A549 (cell line): ENCODE data around the gene SHROOM2. TPM values are rescaled to one million over a fixed set of nuclear protein-coding genes. Genes with fewer than 3 reads are reported as not detected.
A peak's percentile ranks its signal among the peaks of the same experiment; 100 is the strongest.

Source experiments
- ATAC-seq, 2 experiments: fragments of 200-7000 bp in 1 of 2; fragments of >200 bp in 1 of 2; cut with Nextera tagmentation in 1 of 2; cut with Tn5 transposase in 1 of 2; 3 replicates each; pipeline versions ENCODE4 v1.8.0 to v1.9.1; 2018 to 2020; ENCODE audit warnings: mild to moderate bottlenecking in 1 of 2, moderate library complexity in 1 of 2
- CTCF ChIA-PET: fragments of 300-600 bp; sonication (Branson Sonifier 250); formaldehyde crosslinking; extraction: SDS; loops from one replicate; lab custom pipeline; 2021; ENCODE audit warnings: antibody characterized with exemption, inconsistent platforms; lab: Yijun Ruan, JAX
- POLR2A ChIA-PET: fragments of 350-600 bp; formaldehyde crosslinking; extraction: SDS; loops from one replicate; lab custom pipeline; 2021; ENCODE audit warnings: antibody characterized with exemption, inconsistent platforms; lab: Yijun Ruan, JAX
- DNase-seq, 2 experiments: peaks; one replicate each; pipeline versions ENCODE4 v3.0.0 to v3.0.0-alpha.2; 2011 to 2016; ENCODE audit warnings: low read depth in 1 of 2, low spot score in 1 of 2
- FAIRE-seq: peaks from 2 replicates; lab custom pipeline; 2011; peaks lifted over from hg19 to GRCh38; lab: Jason Lieb, UNC
- H3K27ac ChIP-seq, 2 experiments: fragments of >200 bp; sonication (Bioruptor Twin); formaldehyde crosslinking; 3 replicates each; pipeline ENCODE4 v1.5.1; 2016 to 2017
- H3K4me1 ChIP-seq: fragments of >200 bp; sonication (Bioruptor Twin); formaldehyde crosslinking; 3 replicates; pipeline ENCODE4 v1.6.1; 2016
- H3K4me2 ChIP-seq: fragments of >200 bp; sonication (Bioruptor Twin); formaldehyde crosslinking; 3 replicates; pipeline ENCODE4 v1.6.1; 2016
- H3K4me3 ChIP-seq: fragments of >200 bp; sonication (Bioruptor Twin); formaldehyde crosslinking; 3 replicates; pipeline ENCODE4 v1.5.1; 2016
- H3K9me3 ChIP-seq: fragments of >200 bp; sonication (Bioruptor Twin); formaldehyde crosslinking; 3 replicates; pipeline ENCODE4 v1.6.1; 2016
- BHLHE40 ChIP-seq: IDR thresholded peaks from 2 replicates; pipeline ENCODE4 v1.6.1; 2012; ENCODE audit warnings: low read depth, low read length, inconsistent platforms
- CBX8 ChIP-seq: fragments of 200-600 bp; sonication (generic); IDR thresholded peaks from 2 replicates; pipeline ENCODE4 v1.6.1; 2016
- CEBPB ChIP-seq, 2 experiments: fragments of >200 bp in 1 of 2; sonication (Bioruptor Twin) in 1 of 2; formaldehyde crosslinking in 1 of 2; IDR thresholded peaks; 2 replicates each; pipeline ENCODE4 v1.6.1; 2012 to 2016
- CHD2 ChIP-seq: fragments of 150-350 bp; IDR thresholded peaks from 2 replicates; pipeline ENCODE4 v1.6.1; 2014; ENCODE audit warnings: low read length; ENCODE audit not compliant: partially characterized antibody
- EP300 ChIP-seq, 2 experiments: fragments of >200 bp; sonication (Bioruptor Twin); formaldehyde crosslinking; IDR thresholded peaks; 2 replicates in 1 of 2; 3 replicates in 1 of 2; pipeline ENCODE4 v1.6.1; 2016 to 2017
- FOSL2 ChIP-seq, 2 experiments: fragments of 450-650 bp in 1 of 2; fragments of >200 bp in 1 of 2; sonication (Bioruptor Twin) in 1 of 2; formaldehyde crosslinking; IDR thresholded peaks; 2 replicates each; pipeline versions ENCODE4 v1.5.0 to v1.6.1; 2016 to 2020; ENCODE audit warnings: mild to moderate bottlenecking in 1 of 2, moderate library complexity in 1 of 2
- FOXS1 ChIP-seq: fragments of 250-450 bp; sonication (Bioruptor Pico); IDR thresholded peaks from 2 replicates; pipeline ENCODE4 v1.5.0; 2020; ENCODE audit warnings: mild to moderate bottlenecking, moderate library complexity
- HEYL ChIP-seq: fragments of 250-450 bp; sonication (Bioruptor Pico); IDR thresholded peaks from 2 replicates; pipeline ENCODE4 v1.8.0; 2021; ENCODE audit warnings: mild to moderate bottlenecking, moderate library complexity
- PHF8 ChIP-seq: fragments of 200-600 bp; sonication (generic); IDR thresholded peaks from 2 replicates; pipeline ENCODE4 v1.6.1; 2016; ENCODE audit warnings: low read depth, mild to moderate bottlenecking, antibody characterized with exemption, moderate library complexity, borderline replicate concordance
- POLR2A ChIP-seq: IDR thresholded peaks from 2 replicates; pipeline ENCODE4 v1.6.1; 2012; ENCODE audit warnings: mild to moderate bottlenecking, low read length
- RCOR1 ChIP-seq: fragments of 150-350 bp; IDR thresholded peaks from 2 replicates; pipeline ENCODE4 v1.6.1; 2014; ENCODE audit warnings: antibody characterized with exemption, low read length, low read depth
- RFX5 ChIP-seq: fragments of 450-650 bp; IDR thresholded peaks from 2 replicates; pipeline ENCODE4 v1.7.1; 2014; ENCODE audit warnings: antibody characterized with exemption, mild to moderate bottlenecking, moderate library complexity
- ZC3H11A ChIP-seq: fragments of 450-650 bp; IDR thresholded peaks from 2 replicates; pipeline ENCODE4 v1.6.1; 2014; ENCODE audit warnings: antibody characterized with exemption, mild to moderate bottlenecking
- ZFP36 ChIP-seq: fragments of 450-650 bp; IDR thresholded peaks from 2 replicates; pipeline ENCODE4 v1.6.1; 2014; ENCODE audit warnings: borderline replicate concordance; ENCODE audit not compliant: partially characterized antibody
- WGBS: methylation state at CpG from one replicate; pipeline ENCODE4 v1.1.6; 2017; ENCODE audit errors: missing lambda C conversion rate; 5-methylcytosine and 5-hydroxymethylcytosine counted together
- polyA plus RNA-seq, 4 experiments: library from polyadenylated mRNA; depleted of rRNA in 3 of 4; stranded (reverse); fragments of >200 nt; fragmentation: RNase III in 1 of 4; extraction: RNeasy Plus Mini Kit Qiagen cat#74134 plus additional on column Dnase treatment in 1 of 4; gene quantifications; 2 replicates in 3 of 4; 3 replicates in 1 of 4; pipeline ENCODE4 v1.2.3, GENCODE V29; 2011 to 2017
- TF ChIP-seq, protein P1 (sequence below): fragments of >200 bp; sonication (Bioruptor Twin); formaldehyde crosslinking; IDR thresholded peaks from 3 replicates; pipeline ENCODE4 v1.5.1; 2016
- TF ChIP-seq, protein P2 (sequence below): IDR thresholded peaks from 2 replicates; pipeline ENCODE4 v1.6.1; 2012; ENCODE audit warnings: low read depth, borderline replicate concordance
- TF ChIP-seq, protein P3 (sequence below): fragments of >200 bp; sonication (Bioruptor Twin); formaldehyde crosslinking; IDR thresholded peaks from 3 replicates; pipeline ENCODE4 v1.6.1; 2016
- TF ChIP-seq, protein P4 (sequence below): IDR thresholded peaks from 2 replicates; pipeline ENCODE4 v1.6.1; 2012

Gene SHROOM2
- polyA plus RNA-seq, 2 of the 4 experiments (the other 2 are of a cell fraction), result 0.12 to 0.27 TPM

DNA sequence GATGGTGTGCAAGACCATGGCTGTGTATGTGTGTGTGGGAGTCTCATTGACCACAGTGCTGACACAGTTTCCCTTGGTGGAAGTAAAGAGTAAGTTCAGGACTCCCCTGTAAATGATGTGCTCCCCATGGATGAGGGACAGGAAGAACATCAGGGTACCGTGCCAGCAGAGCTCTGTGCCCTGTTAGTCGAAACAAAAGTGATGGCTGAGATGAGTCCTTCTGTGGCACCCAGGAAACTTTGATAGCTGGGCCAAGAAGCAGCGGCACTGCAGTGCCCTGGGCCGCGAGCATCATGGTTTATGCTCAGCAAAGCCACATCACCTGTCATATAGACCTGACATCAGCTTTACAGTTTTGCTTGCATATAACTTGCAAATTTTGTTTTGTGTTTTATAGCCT is 119.5 kb downstream of the SHROOM2 start:
- ChIA-PET POLR2A (no interaction called here), CTCF (interaction anchor here (1.6 kb wide), 1 partner anchor 11 kb away, joined by 5 read pairs; no protein-coding TSS in a partner anchor)
- no peak overlapping the region for H3K4me2 ChIP-seq
- H3K4me1 ChIP-seq, result no peaks in the 10 kb centered on the region
- no peaks in the 10 kb centered on the region for H3K9me3 ChIP-seq
- FAIRE-seq (no peak), ATAC-seq (no peak)
- no peak overlapping the region for H3K4me3 ChIP-seq
- TF ChIP-seq, protein P1, sequence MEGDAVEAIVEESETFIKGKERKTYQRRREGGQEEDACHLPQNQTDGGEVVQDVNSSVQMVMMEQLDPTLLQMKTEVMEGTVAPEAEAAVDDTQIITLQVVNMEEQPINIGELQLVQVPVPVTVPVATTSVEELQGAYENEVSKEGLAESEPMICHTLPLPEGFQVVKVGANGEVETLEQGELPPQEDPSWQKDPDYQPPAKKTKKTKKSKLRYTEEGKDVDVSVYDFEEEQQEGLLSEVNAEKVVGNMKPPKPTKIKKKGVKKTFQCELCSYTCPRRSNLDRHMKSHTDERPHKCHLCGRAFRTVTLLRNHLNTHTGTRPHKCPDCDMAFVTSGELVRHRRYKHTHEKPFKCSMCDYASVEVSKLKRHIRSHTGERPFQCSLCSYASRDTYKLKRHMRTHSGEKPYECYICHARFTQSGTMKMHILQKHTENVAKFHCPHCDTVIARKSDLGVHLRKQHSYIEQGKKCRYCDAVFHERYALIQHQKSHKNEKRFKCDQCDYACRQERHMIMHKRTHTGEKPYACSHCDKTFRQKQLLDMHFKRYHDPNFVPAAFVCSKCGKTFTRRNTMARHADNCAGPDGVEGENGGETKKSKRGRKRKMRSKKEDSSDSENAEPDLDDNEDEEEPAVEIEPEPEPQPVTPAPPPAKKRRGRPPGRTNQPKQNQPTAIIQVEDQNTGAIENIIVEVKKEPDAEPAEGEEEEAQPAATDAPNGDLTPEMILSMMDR, result no peak
- TF ChIP-seq ZFP36, result no peak
- TF ChIP-seq, all 56 proteins: peak for 0
- no peak overlapping the region for H3K27ac ChIP-seq
- 57% methylated on average over 5 of the region's 5 CpGs for WGBS
- DNase-seq, result no peak

DNA sequence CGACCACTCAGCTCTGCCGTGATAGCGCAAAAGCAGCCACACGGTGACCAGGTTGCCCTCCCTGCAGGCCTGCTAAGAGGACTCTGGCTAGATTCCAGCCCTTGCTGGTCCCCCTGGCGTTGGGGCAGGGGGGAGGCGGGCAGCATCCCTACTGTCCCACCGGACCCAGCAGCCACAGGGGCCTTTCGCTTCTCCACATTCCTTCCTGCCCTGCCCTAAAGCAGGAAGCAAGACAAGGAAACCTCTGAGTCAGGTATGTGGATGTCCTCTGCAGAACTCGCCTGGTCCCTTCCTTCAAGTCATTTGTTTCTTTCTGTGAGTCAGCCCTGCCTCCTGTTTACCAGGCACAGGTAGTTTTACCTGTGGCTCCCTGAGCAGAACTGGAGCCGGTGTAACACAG is 120.7 kb downstream of the SHROOM2 start:
- DNase-seq (no peak), FAIRE-seq (no peak), ATAC-seq (no peak)
- 75% methylated on average over 6 of the region's 10 CpGs for WGBS
- TF ChIP-seq CBX8 (no peak), FOSL2 (IDR thresholded peaks at IDR 0.05) (no peak), FOSL2 (CRISPR knock-in tag; IDR thresholded peaks at IDR 0.05) (no peak), HEYL (CRISPR knock-in tag) (no peak), RFX5 (no peak), POLR2A (no peak), PHF8 (no peak), ZC3H11A (no peak), FOXS1 (CRISPR knock-in tag) (no peak), RCOR1 (no peak), ZFP36 (no peak), EP300 (IDR thresholded peaks at IDR 0.05) (no peak), CHD2 (no peak), BHLHE40 (no peak)
- TF ChIP-seq, protein P2, sequence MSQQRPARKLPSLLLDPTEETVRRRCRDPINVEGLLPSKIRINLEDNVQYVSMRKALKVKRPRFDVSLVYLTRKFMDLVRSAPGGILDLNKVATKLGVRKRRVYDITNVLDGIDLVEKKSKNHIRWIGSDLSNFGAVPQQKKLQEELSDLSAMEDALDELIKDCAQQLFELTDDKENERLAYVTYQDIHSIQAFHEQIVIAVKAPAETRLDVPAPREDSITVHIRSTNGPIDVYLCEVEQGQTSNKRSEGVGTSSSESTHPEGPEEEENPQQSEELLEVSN, result no peak
- no peaks in the 10 kb centered on the region for H3K4me1 ChIP-seq
- CTCF ChIA-PET, result no interaction called here
- no peak overlapping the region for H3K4me3 ChIP-seq
- POLR2A ChIA-PET, result no interaction called here
- no peak overlapping the region for H3K4me2 ChIP-seq
- H3K9me3 ChIP-seq, result no peaks in the 10 kb centered on the region
- no peak overlapping the region for H3K27ac ChIP-seq

DNA sequence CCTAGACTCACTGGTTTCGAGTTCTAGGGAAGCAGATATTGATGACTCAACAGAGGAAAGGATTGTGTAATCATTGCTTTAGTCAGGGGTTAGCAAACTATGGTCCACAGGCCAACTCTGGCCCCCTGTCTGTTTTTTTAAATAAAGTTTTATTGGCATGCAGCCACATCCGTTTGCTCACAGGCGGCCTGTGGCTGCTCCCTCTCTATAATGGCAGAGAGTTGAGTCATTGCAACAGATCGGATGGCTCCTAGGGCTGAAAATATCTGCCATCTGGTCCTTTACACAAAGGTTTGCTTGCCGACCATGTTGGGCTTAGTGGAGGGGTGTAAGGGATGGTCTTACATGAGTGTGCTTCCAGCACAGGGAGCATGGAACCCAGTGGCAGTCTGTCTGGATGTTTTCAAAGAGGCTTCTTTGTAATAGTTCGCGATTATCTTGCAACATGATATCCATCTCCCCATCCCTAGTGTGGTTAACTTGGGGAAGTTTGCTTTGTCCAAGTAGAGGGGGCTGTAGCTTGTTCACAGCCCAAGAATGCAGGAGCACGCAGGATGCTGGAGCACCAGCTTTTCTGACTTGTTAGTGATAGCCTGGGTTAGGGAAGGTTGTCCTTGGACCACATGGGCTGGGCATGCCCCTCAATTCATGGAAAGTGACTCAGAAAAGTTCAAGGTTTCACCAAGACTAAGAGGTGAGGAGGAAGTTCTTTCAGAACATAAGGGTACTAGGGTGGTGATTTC is 121.6 kb downstream of the SHROOM2 start:
- DNase-seq, result no peak
- ChIA-PET POLR2A (no interaction called here), CTCF (no interaction called here)
- Histone ChIP-seq H3K4me3 (no peak overlapping the region), H3K4me1 (no peaks in the 10 kb centered on the region), H3K9me3 (no peaks in the 10 kb centered on the region), H3K27ac (no peak overlapping the region), H3K4me2 (no peak overlapping the region)
- 34% methylated on average over 6 of the region's 8 CpGs for WGBS
- no peak for ATAC-seq
- FAIRE-seq, result peak; percentile 28
- TF ChIP-seq CEBPB (IDR thresholded peaks at IDR 0.05) (peak in 1 of 2 experiments; percentile 44; a peak in 1 of 4 replicates), HEYL (CRISPR knock-in tag) (no peak)
- TF ChIP-seq, protein P3, sequence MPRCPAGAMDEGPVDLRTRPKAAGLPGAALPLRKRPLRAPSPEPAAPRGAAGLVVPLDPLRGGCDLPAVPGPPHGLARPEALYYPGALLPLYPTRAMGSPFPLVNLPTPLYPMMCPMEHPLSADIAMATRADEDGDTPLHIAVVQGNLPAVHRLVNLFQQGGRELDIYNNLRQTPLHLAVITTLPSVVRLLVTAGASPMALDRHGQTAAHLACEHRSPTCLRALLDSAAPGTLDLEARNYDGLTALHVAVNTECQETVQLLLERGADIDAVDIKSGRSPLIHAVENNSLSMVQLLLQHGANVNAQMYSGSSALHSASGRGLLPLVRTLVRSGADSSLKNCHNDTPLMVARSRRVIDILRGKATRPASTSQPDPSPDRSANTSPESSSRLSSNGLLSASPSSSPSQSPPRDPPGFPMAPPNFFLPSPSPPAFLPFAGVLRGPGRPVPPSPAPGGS, result no peak
- TF ChIP-seq, protein P4, sequence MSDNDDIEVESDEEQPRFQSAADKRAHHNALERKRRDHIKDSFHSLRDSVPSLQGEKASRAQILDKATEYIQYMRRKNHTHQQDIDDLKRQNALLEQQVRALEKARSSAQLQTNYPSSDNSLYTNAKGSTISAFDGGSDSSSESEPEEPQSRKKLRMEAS, result no peak
